Muscle layer of duodenum (tissue), 2 donors: ENCODE results near the gene CHST12.

Experiments
- H3K27ac ChIP-seq: one replicate; pipeline ENCODE4 v1.7.0; 2013; ENCODE audit warnings: mild to moderate bottlenecking, low read length
- H3K27me3 ChIP-seq: one replicate; pipeline ENCODE4 v1.7.0; 2013; ENCODE audit warnings: low read depth, mild to moderate bottlenecking, control low read depth, low read length
- H3K36me3 ChIP-seq, 2 donors: one replicate each; pipeline ENCODE4 v1.7.0; 2013; ENCODE audit warnings: low read length in 2 of 2, control low read depth in 1 of 2, mild to moderate bottlenecking in 1 of 2; ENCODE audit not compliant: insufficient read depth in 2 of 2, control insufficient read depth in 1 of 2
- H3K4me1 ChIP-seq, 2 donors: one replicate each; pipeline ENCODE4 v1.7.0; 2013; ENCODE audit warnings: low read length in 2 of 2, mild to moderate bottlenecking in 2 of 2, control low read depth in 1 of 2, moderate library complexity in 1 of 2; ENCODE audit not compliant: insufficient read depth in 2 of 2, control insufficient read depth in 1 of 2
- H3K4me3 ChIP-seq, 2 donors: one replicate each; pipeline ENCODE4 v1.7.0; 2013; ENCODE audit warnings: low read length in 2 of 2, low read depth in 1 of 2, mild to moderate bottlenecking in 1 of 2
- H3K9me3 ChIP-seq, 2 donors: one replicate each; pipeline ENCODE4 v1.7.0; 2013; ENCODE audit warnings: low read length in 2 of 2, control low read depth in 1 of 2, mild to moderate bottlenecking in 1 of 2; ENCODE audit not compliant: control insufficient read depth in 1 of 2
- donor health status: healthy.

Gene CHST12

GRCh38 chr7:2421943-2422310, 18.5 kb downstream of the CHST12 start:
- Histone ChIP-seq H3K9me3 (no peaks in the 10 kb centered on the region), H3K4me1 (no peaks in the 10 kb centered on the region), H3K27me3 (no peaks in the 10 kb centered on the region), H3K36me3 (no peaks in the 10 kb centered on the region), H3K27ac (no peak overlapping the region), H3K4me3 (no peak overlapping the region)

- H3K27ac ChIP-seq: no peak overlapping the region
- no peaks in the 10 kb centered on the region for H3K36me3 ChIP-seq
- H3K27me3 ChIP-seq: no peaks in the 10 kb centered on the region
- no peak overlapping the region for H3K4me3 ChIP-seq
- no peaks in the 10 kb centered on the region for H3K9me3 ChIP-seq
- H3K4me1 ChIP-seq: no peaks in the 10 kb centered on the region
Observed at GRCh38 chr7:2425749-2426148, 22.3 kb downstream of the CHST12 start.

DNA sequence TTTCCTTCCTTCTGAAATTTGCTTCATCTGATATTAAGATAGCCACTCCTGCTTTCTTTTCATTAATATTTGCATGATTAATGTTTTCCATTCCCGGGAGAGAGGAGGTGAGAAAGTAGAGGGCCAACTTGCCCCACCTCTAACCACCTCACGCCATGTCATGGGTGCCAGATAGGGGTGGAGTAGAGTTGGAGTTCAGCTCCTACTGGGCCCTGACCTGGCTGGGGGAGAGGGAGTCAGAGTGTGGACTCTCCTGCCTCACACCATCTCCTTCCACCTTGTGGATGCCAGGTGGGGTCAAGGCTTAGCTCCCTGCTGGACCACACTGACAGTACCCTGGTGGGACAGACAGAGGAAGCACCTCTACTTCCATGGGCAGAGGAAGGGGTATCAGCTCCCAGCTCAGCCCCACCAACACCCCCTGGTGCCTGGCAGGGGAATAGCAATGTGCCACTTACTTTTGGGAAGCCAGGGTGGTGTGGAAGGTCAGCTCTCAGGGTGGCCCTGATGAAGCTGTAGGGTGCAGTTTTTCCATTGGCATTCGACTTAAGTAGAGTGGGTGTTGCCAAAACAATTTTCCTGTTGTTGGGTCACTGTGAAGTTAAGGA, 28.0 kb downstream of the CHST12 start:
- Histone ChIP-seq H3K36me3 (peaks cover 0 to 33% of the 10 kb centered on the region in 2 donors), H3K27ac (no peak overlapping the region), H3K9me3 (peaks cover 0 to 5% of the 10 kb centered on the region in 2 donors), H3K4me3 (no peak overlapping the region), H3K27me3 (no peaks in the 10 kb centered on the region), H3K4me1 (no peaks in the 10 kb centered on the region)

- Histone ChIP-seq H3K9me3 (peaks cover 0 to 5% of the 10 kb centered on the region in 2 donors), H3K36me3 (peaks cover 0 to 39% of the 10 kb centered on the region in 2 donors), H3K27me3 (no peaks in the 10 kb centered on the region), H3K27ac (no peak overlapping the region), H3K4me1 (no peaks in the 10 kb centered on the region), H3K4me3 (no peak overlapping the region)
Observed at GRCh38 chr7:2432910-2433712, 29.7 kb downstream of the CHST12 start.

- no peaks in the 10 kb centered on the region for H3K27me3 ChIP-seq
- peaks cover under 1 to 47% of the 10 kb centered on the region in 2 donors for H3K36me3 ChIP-seq
- H3K4me1 ChIP-seq: no peaks in the 10 kb centered on the region
- no peak overlapping the region for H3K27ac ChIP-seq
- peaks cover 0 to 5% of the 10 kb centered on the region in 2 donors for H3K9me3 ChIP-seq
- no peak overlapping the region for H3K4me3 ChIP-seq
Observed at GRCh38 chr7:2433713-2434550, 30.5 kb downstream of the CHST12 start.

DNA sequence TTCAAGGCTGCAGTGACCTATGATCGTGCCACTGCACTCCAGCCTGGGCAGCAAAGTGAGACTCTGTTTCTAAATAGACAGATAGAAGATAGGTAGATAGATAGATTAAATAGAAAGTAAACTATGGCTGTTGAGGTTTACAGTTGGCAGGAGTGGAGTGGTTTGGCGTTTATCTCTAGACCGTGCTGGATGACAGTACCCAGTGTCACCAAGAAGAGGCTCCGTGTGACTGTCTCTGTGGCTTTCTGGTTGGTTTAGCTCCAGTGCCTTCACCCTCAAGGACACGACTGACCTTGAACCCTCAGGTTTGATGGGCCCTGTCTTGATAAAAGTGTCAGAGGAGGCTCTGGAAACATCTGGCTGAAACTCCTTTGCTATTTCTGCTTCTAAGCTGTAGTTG, 31.7 kb downstream of the CHST12 start:
- Histone ChIP-seq H3K4me3 (no peak overlapping the region), H3K4me1 (no peaks in the 10 kb centered on the region), H3K27ac (no peak overlapping the region), H3K36me3 (peaks cover 3 to 49% of the 10 kb centered on the region in 2 donors), H3K9me3 (peaks cover 0 to 5% of the 10 kb centered on the region in 2 donors), H3K27me3 (no peaks in the 10 kb centered on the region)

GRCh38 chr7:2436341-2437104, 33.1 kb downstream of the CHST12 start:
- no peak overlapping the region for H3K27ac ChIP-seq
- no peak overlapping the region for H3K4me3 ChIP-seq
- H3K27me3 ChIP-seq: no peaks in the 10 kb centered on the region
- peaks cover 3 to 49% of the 10 kb centered on the region in 2 donors for H3K36me3 ChIP-seq
- H3K4me1 ChIP-seq: no peaks in the 10 kb centered on the region
- H3K9me3 ChIP-seq: no peaks in the 10 kb centered on the region

- Histone ChIP-seq H3K27ac (no peak overlapping the region), H3K4me3 (no peak overlapping the region), H3K36me3 (peaks cover 3 to 49% of the 10 kb centered on the region in 2 donors), H3K4me1 (no peaks in the 10 kb centered on the region), H3K9me3 (no peaks in the 10 kb centered on the region), H3K27me3 (no peaks in the 10 kb centered on the region)
Observed at GRCh38 chr7:2437136-2437535, 33.7 kb downstream of the CHST12 start.

DNA sequence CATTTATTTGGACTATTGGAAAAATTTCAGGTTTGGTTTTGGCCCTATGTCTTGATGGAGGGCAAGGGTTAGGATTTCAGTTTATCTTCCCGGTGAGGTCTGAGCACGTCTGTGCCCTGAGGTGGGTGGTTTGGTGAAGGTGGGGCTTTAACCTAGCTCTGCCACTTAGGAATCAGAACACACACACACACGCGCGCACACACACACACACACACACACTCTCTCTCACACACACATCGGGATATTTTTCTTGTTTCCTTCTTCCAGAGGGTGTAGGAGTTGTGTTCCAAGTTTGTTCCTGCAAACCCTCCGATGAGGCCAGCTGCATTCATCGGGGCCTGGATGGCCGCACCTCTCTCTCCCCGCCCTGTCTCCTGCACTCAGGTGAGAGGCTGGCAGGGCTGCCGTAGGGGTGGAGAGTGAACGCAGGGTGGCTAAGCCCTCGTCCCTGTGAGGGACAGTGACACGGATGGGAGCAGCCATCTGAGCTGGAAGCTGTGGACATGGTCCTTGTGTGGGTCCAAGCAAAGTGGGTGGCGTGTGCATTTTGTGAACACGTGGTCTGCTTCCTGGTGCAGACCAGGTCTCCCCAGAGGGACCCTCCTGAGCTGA, 34.2 kb downstream of the CHST12 start:
- H3K4me1 ChIP-seq: no peaks in the 10 kb centered on the region
- no peak overlapping the region for H3K4me3 ChIP-seq
- H3K9me3 ChIP-seq: no peaks in the 10 kb centered on the region
- H3K27ac ChIP-seq: no peak overlapping the region
- no peaks in the 10 kb centered on the region for H3K27me3 ChIP-seq
- peaks cover 3 to 44% of the 10 kb centered on the region in 2 donors for H3K36me3 ChIP-seq

DNA sequence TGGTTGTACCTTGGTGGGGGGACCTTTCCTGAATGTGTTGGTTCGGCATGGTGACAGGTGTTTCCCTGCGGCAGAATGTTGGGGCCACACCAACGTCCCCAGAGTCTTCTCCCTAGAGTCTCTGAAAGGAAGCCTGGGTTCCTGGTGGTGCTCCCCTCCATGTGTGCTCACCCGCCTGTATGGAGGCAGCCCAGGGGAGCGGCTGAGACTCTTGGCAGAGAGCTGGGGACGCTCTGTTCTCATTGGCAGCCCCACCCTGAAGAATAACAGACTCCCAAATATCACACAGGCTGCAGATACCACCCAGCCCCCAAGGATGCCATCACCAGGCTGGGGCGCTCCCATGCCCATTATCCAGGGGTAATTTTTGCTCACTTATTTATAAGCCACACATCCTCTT, 34.8 kb downstream of the CHST12 start:
- no peaks in the 10 kb centered on the region for H3K9me3 ChIP-seq
- no peak overlapping the region for H3K27ac ChIP-seq
- no peaks in the 10 kb centered on the region for H3K4me1 ChIP-seq
- peaks cover 3 to 38% of the 10 kb centered on the region in 2 donors for H3K36me3 ChIP-seq
- H3K4me3 ChIP-seq: no peak overlapping the region
- no peaks in the 10 kb centered on the region for H3K27me3 ChIP-seq
